Measurements from ENCODE around the gene B3GAT2.

- no peak for TF ChIP-seq PATZ1 (CRISPR knock-in tag; IDR thresholded peaks at IDR 0.05; ENCODE audit: borderline replicate concordance)
- TF ChIP-seq TOX (CRISPR knock-in tag; IDR thresholded peaks at IDR 0.05; ENCODE audit: borderline replicate concordance): no peak
- no peak for TF ChIP-seq ZC3H10 (CRISPR knock-in tag; IDR thresholded peaks at IDR 0.05)
- TF ChIP-seq CREB5 (CRISPR knock-in tag; IDR thresholded peaks at IDR 0.05; ENCODE audit: low read depth): no peak
- no peak for TF ChIP-seq ZNF8 (CRISPR knock-in tag; IDR thresholded peaks at IDR 0.05)
- TF ChIP-seq ARNTL (CRISPR knock-in tag; IDR thresholded peaks at IDR 0.05; ENCODE audit: borderline replicate concordance, low read depth): no peak
Measured at GRCh38 chr6:70967049-70967448, 10.2 kb upstream of the B3GAT2 start.
